HG02610 (cell line): ENCODE measurements around the gene AIDA.
"Not testable (repeated sequence)": the region's sequence is repeated elsewhere in the genome, so short reads cannot be mapped to it uniquely, and the experiment has no call there.

ENCODE experiments used
- ATAC-seq: cut with Tn5 transposase; IDR thresholded peaks from one replicate; pipeline ENCODE4 v1.9.1; 2021; ENCODE audit warnings: mild to moderate bottlenecking, moderate library complexity; ENCODE audit not compliant: unreplicated experiment

Gene AIDA, protein sequence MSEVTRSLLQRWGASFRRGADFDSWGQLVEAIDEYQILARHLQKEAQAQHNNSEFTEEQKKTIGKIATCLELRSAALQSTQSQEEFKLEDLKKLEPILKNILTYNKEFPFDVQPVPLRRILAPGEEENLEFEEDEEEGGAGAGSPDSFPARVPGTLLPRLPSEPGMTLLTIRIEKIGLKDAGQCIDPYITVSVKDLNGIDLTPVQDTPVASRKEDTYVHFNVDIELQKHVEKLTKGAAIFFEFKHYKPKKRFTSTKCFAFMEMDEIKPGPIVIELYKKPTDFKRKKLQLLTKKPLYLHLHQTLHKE

DNA sequence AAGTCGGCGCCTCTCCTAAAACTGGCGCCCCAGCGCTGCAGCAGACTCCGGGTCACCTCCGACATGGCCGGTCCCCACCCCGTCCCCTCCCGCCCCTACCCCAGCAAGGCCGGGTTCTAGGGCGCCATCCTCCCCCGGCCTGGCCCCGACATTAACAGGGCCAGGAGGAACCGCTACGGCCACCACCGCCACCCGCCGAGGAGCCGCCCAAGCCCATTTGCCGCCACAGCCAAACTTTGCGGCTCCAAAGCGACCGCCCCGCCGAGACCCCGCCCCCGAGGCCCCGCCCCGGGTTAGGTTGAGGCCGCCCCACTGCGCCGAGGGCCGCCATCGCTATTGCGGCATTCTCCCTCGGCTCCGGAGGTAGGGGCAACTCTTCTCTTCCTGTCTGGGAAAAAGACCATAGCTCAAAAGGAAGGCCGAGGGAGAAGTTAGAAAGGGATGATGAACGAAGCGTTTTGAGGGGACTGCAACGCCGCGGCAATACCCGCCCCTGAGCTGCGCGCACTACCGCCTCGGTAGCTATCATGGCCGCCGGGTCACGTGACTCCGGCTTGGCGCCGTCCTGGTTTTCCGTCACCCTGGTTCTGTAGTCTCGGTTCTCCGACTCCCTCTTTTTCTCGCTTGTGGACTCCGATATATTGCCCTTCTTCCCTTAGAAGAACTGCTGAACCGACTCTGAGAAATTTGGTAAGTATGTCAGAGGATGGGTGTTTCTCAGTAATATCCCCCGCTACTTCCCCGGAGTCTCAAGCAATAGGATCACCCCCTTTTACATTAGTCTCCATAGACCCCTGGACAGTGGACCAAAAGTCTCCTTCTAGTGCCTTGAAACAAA is at the start of gene AIDA, which contains the start of gene BROX:
Gene AIDA, minus strand, starts transcription at position 239 of the 838 bp plus-strand sequence. Its CDS starts 174 bp downstream, at position 65.
Gene BROX, plus strand, starts transcription at position 312 of the 838 bp plus-strand sequence. CDS start 3,136 bp downstream, outside the sequence.
- ATAC-seq = peak; percentile 73

DNA sequence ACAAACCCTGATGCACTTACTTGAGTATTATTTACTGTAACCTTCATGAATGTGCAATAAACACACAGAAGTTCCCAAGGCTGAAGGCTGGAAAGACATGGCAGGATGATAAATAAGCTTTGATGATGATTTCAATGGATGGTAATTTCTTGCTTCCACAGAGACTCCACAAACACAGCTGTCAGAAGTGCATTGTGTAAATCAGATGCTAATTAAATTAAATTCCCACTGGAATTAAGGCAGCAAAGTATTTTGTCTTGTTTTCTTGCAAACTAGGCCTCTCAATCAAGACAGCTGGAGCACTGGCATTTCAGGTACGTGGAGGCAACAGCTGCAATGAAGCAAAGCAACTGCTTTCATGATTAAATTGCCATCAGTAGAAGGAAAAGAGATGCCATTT is 48.8 kb upstream of the AIDA start:
- no peak for ATAC-seq

DNA sequence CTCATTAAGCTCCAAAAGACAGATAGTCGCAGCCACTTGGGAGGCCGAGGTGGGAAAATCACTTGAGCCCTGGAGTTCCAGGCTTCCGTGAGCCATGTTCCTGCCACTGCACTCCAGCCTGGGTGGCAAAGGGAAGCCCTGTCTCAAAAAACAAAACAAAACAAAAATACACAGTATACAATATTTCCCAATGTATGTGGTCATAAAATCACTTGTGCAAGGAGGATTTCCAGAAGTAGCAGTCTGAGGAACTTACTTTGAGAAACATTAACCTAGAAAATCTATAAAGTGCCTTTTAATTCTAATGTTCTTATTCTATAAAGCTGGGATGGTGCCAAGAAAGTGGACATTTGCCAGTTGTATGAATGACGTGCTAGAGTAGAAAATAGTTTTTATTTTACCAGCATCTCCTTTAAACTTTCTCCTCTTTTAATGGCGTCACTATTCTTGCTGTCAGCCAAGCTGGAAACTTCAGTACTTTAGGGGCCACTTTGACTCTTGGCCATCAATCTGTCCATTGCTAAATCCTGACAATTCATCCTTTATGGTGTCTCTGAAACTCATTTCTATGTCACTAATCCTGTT is 47.3 kb upstream of the AIDA start:
- ATAC-seq = no peak

DNA sequence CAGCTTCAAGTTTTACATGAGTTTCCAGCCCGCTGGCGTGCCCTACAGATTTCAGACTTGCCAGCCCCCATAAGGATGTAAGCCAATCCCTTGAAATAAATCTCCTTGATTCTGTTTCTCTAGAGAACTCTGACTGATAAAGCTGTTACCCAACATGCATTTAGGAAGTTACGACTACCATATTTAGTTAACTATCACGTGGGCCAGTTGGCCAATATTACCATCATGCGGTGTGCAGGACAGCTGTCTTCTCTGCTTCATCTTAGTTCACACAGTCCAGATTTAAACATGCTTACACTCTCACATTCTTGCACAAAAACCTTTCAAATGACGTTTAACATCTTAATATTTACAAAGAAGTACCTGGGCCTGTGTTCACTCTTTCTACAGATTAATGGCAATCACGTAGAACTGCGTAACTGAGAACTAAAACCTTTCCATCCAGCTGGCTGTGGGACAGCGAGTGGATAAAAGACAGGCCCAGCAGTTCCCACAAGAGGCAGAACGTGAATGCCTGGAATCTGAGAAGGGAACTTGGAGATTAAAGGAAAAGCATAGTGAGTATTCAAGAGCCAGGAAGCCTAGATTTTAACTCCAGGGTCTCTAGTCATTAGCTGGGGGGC is 45.5 kb upstream of the AIDA start:
- ATAC-seq = no peak

DNA sequence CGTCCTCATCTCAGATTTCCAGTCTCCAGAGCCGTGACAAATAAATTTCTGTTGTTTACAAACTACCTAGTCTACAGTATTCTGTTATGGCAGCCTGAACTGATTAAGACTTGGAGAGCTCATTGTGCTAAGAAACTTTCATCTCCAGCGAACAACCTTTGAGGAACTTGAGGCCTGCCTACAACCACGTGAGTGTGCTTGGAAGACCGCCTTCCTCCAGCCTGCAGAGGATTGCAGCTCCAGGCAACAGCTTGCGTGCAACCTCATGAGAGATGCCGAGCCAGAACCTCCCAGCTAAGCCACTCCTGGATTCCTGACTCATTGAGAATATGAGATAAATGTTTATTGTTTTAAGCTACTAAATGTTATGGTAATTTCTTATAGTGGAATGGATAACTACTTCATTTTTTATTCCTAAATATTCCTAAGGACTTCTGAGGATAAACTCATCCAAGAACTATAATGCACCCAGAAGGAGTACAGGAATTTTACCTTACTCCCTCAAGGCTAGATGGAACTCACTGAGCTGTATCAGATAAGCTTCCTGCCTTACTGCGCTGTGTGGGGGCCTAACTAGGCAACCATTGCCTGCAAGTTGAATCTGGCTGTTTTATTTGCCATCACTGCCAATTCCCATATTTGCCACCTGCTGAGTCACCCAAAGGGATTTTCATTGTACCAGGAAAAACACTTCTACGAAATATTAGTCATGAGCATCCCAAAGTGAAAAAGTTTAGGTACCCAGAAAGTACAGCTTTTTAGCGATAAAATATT is 42.3 kb upstream of the AIDA start:
- no peak for ATAC-seq

DNA sequence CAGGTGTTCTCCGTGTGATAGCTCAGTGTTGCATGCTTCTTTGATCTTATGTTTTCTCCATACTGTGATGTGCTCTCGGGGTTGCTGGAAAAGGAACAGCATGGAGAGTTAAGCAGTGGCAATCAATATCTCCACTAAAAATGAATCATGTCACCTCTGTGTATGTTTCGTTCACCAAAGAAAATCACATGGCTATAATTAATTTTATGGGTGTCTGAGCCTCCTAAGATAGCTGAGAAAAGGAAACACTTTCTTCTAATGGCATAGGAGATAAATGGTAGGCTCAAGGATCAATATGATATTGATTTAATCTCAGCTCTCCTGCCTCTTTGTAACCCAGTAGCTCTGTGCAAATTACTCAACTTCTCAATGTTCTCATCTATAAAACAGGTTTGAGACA is 39.0 kb upstream of the AIDA start:
- ATAC-seq = no peak

DNA sequence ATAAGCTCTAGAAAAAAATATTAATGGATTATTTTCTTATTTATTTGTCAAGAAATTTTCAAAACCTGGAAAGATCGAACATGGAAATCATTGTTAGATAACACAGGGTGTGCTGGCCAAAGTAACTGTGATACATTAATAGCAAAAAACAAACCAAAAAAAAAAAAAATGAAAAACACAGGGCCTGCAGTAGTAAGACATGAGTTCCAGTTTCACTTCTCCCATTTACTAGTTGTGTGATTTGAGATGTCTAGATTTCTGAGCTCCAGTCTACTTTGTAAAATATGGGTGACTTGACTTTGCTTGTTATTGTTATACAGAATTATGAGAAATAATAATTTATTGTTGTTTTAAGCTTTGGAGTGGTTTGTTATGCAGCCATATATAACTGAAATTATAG is 38.4 kb upstream of the AIDA start:
- peak; percentile 76 for ATAC-seq

DNA sequence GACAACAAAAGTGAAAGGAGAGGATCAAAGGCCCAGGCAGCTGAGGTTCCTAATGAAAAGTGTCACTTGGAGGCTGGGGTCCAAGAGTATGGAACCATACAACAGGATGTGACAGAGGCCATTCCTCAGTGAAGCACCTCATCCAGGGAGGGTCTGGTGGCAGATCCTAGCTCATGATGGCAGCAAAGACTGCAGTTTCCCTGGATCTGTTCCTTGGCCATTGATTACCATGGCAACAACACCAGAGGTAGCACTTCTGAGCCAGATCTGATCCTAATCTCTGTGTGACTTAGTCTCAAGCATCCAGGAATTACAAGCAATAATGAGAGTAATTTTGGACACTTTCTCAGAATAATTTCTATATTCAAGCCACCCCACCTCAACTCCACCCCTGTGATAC is 37.6 kb upstream of the AIDA start:
- ATAC-seq = no peak

DNA sequence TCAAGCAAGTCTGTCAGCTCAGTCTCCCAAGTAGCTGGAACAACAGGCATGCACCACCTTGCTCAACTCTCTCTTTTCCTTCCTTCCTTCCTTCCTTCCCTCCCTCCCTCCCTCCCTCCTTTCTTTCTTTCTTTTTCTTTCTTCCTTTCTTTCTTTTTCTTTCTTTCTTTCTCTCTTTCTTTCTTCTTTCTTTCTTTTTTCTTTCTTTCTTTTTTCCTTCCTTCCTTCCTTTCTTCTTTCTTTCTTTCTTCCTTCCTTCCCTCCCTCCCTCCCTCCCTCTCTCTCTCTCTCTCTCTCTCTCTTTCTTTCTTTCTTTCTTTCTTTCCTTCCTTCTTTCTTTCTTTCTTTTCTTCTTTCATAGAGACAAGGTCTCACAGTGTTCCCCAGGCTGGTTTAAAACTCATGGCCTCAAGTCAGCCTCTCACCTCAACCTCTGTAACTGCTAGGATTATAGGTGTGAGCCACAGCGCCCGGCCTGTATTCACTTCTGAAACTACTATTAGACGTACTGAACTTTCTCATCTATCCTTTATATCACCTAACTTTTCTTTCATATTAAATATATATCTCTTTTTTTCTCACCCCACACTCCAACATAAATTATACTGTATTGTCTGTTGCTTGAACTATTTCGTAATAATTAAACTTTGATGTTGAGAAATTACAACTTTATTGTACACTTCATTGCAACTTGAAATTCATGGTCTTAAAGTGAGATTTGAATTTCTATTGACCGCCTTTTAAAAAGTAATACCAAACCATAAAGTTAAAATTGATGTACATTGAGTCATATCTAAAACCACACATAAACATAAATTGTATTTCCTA is 29.6 kb upstream of the AIDA start:
- not testable (repeated sequence) for ATAC-seq

DNA sequence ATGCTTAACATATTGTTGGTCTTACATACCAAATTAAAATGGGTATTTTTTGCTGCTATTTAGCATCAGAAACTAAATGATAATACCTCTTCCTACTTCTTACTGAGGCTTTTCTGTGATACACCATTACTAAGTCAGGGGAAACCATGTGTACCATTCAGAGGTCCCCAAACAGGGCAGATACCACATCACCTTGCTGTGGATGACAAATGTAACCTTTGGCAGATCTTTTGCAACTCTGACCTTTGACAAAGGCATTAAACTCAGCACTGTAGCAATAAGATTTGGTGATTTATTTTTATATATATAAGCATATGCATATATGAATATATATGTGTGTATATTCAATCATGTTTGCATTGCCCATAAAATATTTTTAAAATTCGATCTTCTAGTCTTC is 27.6 kb upstream of the AIDA start:
- no peak for ATAC-seq

DNA sequence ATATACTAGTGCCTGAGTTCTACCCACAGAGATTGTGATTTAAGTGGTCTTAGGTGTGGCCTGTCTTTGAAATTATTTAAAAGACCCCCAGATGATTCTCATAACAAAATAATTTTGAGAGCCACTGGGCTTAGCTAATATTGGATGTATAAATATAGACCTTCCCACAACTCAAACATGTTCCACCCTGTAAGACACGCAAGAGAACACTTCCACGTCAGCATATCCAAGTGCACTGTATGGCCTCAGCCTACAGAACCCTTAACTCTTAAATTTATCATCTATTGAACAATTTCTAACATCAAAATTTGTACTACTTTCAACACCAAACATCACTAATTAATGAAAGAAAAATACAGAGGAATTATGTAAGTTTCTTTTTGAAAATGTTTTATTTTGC is 27.2 kb upstream of the AIDA start:
- ATAC-seq = no peak

DNA sequence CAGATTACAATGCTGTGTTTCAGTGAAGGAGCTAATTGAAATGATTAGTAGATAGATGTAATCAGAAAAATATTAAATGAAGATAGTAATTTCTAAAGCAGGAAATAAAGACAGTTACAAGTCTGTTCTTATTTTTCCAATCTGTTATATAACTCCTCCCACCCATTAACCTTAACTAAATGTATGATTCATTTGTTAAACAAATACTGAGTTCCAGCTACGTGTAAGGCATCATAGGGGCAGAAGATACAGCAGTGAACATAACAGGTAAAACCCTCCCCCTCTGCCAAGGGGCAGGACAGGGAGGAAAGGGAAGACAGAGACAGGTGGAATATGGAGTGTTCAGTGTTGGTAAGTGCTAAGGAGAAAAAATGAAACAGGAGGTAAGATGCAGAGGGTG is 24.7 kb upstream of the AIDA start, which contains the start of gene FAM177B:
Gene FAM177B, plus strand, starts transcription at position 231 of the 400 bp plus-strand sequence. CDS start 9,344 bp downstream, outside the sequence.
- ATAC-seq = no peak

DNA sequence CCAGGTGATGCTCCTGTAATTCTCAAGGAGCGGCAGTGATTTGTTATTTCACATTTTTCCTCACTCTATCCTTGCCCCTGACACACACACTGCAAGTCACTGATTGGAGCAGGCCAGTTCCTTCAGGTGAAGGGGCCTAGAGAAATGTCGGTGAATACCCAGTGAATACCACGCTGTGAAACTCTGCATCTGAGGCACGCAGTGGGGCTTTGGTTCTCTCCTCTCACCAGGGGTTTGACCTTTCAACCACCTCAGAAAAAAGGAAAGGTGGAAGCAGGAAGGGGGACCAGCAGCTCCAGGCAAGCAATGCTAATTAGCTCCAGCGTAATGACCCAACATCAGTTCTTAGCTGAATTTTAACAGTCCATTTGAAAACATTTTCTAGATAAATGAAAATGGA is 24.2 kb upstream of the AIDA start:
- ATAC-seq = no peak

DNA sequence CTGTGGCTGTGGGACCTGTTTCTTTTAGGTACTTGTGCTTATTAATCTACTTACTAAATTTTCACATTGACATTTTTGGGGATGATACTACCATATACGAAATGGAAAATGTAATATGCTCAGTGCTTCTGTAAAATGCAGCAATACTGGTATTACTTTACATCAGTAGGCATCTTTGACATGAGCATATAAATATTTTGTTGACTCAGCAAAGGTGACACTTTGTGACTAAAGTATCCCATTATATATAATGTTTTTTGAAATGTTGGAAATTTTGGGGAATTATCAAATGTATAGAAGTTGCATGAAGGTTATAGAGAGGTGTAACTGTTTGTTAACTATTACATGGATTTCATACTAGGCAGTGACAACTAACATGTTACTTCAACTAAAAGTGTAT is 22.4 kb upstream of the AIDA start:
- no peak for ATAC-seq

DNA sequence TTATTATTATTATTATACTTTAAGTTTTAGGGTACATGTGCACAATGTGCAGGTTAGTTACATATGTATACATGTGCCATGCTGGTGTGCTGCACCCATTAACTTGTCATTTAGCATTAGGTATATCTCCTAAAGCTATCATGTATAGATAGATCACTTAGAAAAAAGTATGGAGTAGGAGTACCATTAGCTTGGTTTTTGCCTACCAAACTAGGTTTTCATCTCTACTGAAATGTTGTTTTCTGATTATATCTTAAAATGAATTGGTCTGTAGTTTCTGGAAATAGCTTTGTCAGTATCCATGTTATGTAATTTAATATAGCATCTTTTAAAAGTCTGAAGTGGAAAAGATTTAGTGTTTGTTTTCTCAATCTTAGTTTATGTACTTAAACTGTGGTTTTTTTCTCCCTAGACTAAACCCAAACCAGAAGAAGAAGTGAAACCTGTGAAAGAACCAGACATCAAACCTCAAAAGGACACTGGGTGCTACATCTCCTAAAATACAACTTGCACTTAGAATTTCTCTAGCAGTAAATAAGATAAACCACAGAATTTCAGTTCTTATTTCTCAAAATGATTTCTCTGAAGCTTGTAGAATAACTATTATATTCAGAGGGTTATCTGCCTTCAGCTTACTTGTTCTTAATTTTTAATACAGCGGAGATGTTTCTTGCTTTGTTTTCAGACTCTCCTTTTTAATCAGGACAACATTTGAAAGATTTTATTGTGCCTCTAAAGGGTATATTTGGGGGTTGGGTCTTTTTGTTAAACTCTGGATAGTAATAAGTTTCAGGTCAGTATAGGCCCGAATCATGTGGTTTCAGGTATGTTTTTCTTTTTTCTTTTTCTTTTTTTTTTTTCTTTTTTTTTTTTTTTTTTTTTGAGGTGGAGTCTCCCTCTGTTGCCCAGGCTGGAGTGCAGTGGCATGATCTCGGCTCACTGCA is 20.2 kb upstream of the AIDA start:
- ATAC-seq = peak; percentile 96

DNA sequence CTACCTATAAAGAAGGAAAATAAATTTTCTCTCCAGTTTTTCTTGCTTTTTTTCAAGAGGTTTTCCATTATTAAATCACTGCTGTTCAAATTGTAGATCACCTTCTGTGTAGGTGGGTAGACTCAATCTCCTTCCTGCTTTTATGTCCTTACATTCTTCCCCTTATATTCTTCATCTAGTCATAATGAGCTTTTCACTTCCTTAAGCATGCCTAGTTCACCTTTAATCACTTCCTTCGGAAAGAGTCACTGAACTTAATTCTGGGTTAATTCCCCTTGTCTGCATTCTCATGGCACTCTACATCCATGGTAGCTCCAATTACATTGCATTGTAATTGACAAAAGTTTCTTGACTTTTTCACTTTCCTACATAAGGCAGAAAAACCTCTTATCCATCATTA is 18.6 kb upstream of the AIDA start:
- ATAC-seq = no peak

DNA sequence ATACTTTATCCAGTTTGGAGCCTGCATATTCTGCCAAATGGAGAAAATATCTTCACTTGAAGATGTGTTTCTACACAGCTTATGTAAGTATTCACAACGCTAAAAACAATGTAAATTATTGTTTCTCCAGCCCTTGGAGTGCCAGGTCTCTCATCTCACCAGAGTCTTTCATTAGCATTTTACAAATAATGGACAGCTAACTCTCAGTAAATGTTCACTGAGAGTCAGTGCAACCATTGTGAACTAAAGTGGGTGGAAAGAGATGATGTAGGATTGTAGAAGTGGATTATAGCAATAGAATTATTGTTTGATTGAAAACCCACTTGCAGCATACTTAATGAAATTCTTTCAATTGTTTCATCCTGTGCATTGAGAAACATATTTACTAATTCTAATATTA is 16.5 kb upstream of the AIDA start:
- ATAC-seq = no peak

DNA sequence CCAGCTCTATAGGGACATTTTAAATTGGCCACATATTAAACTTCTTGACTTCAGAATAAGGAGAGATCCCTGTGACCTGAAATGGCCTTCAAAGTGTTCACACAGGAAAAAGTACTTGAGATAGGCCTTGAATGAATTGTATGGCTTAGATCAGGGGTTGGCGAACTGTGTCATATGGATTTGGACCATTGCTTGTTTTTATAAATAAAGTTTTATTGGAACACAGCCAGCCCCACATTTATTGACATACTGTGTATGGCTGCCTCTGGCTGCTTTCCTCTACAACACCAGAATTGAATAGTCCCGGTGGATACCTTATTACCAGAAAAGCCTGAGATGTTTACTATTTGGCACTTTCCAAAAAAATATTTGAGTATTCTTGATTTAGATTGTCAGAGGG is 4.1 kb upstream of the AIDA start:
- no peak for ATAC-seq
